ENCODE results near the gene PDCD7.

GRCh38 chr15:65084500-65085206 lies 49.0 kb downstream of the PDCD7 start:
- TF ChIP-seq, protein P1, sequence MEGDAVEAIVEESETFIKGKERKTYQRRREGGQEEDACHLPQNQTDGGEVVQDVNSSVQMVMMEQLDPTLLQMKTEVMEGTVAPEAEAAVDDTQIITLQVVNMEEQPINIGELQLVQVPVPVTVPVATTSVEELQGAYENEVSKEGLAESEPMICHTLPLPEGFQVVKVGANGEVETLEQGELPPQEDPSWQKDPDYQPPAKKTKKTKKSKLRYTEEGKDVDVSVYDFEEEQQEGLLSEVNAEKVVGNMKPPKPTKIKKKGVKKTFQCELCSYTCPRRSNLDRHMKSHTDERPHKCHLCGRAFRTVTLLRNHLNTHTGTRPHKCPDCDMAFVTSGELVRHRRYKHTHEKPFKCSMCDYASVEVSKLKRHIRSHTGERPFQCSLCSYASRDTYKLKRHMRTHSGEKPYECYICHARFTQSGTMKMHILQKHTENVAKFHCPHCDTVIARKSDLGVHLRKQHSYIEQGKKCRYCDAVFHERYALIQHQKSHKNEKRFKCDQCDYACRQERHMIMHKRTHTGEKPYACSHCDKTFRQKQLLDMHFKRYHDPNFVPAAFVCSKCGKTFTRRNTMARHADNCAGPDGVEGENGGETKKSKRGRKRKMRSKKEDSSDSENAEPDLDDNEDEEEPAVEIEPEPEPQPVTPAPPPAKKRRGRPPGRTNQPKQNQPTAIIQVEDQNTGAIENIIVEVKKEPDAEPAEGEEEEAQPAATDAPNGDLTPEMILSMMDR (conservative IDR thresholded peaks at IDR 0.05; ENCODE audit: low read length) = no peak
- no peak for TF ChIP-seq EZH2phosphoT487 (IDR thresholded peaks at IDR 0.05; ENCODE audit: borderline replicate concordance)

All from Loucy (cell line).